IPS DF 4.7 (cell line): Measurements from ENCODE around the gene EMILIN3.

ENCODE experiments used
- DNase-seq: peaks from one replicate; pipeline ENCODE4 v3.0.0-alpha.2; 2013; ENCODE audit warnings: low spot score; ENCODE audit errors: extremely low read depth

The EMILIN3 gene

GRCh38 chr20:41366546-41367392 is at the start of gene EMILIN3:
TSS of gene EMILIN3 (minus strand) at chr20:41366818. CDS start at chr20:41366634, 184 bp downstream.
- no peak for DNase-seq

- no peak for DNase-seq
Observed at GRCh38 chr20:41415191-41415590, 48.6 kb upstream of the EMILIN3 start.

GRCh38 chr20:41413169-41413568 is 46.6 kb upstream of the EMILIN3 start:
- DNase-seq = no peak

- no peak for DNase-seq
Observed at GRCh38 chr20:41412324-41413120, 45.9 kb upstream of the EMILIN3 start.

- no peak for DNase-seq
Observed at GRCh38 chr20:41411391-41411847, 44.8 kb upstream of the EMILIN3 start.

DNA sequence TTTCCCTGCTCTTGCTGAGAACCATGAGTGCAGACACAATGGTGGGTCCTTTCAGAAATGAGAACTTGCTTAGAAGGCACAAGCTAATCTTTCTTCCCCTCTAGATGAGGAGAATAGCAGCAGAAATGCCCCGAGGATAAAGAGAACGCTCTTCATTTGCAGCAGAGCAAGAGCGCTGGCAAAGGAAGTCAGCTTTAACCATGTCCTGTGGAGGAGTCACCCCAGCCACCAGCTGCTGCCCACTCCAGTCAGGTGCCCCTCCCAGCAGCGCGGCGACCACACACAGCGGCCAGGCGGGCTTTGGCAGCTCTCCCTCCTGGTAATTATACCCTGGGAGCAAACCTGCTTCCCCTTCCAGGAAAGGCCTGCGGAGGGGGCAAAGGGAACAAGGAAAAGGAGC is 42.4 kb upstream of the EMILIN3 start:
- DNase-seq = no peak

GRCh38 chr20:41408156-41408794 is 41.7 kb upstream of the EMILIN3 start:
- DNase-seq = no peak

DNA sequence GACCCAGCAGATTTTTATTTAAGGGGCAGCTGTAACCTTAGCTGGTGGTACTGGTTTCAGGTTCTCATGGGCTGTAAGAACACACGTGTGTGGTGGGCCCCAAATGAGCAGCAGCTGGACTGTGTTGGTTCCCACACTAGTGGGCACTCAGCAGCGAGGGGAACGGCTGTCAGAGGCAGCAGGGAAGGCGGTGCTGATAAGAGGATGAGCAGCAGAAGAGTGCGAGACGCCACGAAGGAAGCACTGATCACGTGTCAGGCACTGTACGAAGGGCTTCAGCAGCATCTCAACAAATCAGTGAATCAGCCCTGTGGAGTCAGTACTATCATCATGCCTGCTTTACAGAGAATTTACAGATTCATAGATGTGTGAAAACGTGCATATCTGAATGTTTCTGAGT is 41.0 kb upstream of the EMILIN3 start:
- no peak for DNase-seq

DNA sequence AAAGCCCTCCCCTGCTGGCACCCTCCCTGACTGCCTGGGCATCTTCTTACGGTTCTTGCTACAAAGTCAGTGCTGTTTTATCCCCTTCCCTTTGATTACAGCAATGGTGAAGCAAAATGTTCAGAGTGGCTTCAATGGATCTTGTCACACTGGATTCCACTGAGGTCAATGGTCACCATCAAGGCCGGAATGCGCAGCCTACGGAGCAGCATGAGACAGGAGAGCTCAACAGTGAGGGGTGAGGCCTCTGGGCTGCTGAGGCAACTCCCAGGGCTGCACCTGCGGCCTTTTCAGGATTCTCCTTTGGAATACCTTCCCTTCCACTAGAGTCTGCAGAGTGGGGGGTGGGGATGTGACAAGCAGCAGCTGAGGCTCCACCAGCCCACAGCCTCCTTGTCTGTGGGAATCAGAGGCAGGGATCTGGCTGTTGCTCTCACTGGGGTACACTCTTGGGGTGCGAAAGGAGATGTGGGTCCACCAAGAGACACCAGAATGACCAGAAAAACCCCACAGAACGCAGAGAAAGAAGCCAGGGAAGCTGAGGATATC is 40.4 kb upstream of the EMILIN3 start:
- DNase-seq = no peak

GRCh38 chr20:41406353-41406752 is 39.7 kb upstream of the EMILIN3 start:
- DNase-seq = no peak

DNA sequence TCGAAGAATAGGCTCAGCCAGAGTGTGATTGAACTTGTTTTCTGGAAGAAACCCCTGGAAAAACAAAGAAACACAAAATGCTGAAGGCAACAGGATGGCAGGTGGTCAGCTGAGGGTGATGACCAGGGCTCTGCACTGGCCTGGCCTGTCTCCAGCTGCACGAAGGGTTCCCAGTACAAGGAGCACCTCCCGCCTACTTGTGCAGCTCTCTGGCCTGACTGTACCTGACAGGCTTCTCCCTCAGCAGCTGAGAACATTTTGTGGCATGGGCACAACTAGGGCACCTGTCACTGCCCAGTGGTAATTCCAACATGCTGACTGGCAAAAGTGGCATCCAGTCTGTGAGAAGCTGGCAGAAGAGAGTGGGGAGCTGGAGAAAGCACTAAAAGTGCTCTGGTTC is 38.8 kb upstream of the EMILIN3 start:
- DNase-seq = no peak

DNA sequence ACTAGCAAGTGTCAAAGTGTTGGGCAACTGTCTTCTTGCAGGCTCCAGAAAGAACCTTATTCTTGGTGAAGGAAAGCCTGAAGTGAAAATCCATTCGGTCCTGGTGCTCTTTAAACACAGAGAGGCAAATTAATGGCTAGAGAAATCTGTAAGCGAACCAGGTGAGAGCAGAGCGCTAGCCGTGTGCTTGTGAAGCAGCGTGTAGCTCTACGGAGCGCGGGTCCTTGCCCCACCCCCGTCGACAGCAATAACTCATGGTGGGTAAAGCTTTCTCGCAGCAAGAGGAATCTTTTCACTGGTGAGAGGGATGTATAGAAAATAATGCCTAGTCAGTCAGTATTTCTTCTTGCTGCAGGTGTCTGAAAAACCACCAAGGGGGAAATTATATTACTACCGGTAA is 37.0 kb upstream of the EMILIN3 start:
- no peak for DNase-seq

GRCh38 chr20:41398408-41398807 is 31.8 kb upstream of the EMILIN3 start:
- DNase-seq = no peak

DNA sequence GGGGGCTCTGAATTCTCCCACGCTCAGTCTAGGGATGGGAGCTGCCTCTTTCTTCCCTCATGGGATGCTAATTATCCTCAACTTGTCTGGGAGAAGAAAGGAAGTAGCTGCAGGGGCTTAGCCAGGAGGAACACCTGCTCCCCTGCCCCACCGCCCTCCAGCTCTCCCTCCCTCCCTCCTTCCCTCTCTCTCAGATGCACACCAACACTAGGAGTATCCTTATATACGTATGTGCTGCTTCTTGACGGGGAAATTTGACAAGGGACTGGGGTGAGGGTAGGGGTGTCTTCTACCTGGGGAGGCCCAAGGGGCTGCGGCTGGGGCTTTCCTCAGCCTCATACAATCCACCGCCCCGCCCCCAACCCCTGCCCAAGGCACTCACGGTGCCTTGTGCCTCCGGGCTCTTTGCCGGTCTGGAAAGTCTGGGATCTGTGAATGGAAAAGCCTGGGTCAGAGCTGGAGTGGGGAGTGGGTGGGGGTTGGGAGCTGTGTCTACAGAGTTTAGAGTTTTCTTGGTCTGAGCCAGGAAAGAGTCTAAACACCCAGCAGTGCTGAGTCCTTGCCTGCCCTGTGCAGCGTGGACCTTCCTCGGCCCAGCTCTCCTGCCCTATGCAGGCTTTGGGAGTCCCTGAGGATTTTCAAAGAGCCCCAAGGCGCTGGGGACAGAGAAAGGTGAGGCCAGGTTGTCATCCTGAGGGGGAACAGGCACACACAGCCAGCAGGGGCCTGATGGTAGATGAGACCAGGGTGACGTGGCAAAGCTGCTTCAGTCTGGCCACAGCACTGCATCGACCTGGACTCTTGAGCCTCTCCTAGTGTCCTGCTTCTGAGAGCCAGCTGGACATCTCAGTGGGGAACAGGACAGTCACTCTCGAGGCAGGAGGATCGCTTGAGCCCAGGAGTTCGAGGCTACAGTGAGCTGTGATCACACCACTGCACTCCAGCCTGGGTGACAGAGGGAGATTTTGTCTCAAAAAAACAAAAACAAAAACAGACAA is 29.3 kb upstream of the EMILIN3 start:
- DNase-seq = no peak

- DNase-seq = no peak
Observed at GRCh38 chr20:41394931-41395666, 28.5 kb upstream of the EMILIN3 start.

DNA sequence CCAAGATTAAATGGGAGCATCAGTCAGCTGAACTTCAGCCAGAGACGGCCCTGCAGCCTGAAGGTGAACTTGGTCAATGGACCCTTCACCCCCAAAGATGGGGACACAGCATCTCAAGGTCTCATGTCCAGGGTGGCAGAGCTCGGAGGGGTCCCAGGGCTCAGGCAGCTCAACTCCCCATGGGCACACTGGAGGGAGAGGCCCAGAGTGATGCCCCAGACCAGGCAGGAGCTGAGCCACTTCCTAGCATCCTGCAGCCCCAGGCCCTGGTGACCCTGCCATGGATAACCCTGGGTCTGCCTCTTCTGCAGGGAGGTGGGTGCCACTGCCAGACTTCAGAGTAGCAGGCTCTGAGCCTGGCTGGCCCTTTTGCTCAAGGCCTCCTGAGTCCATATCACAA is 27.5 kb upstream of the EMILIN3 start:
- no peak for DNase-seq

DNA sequence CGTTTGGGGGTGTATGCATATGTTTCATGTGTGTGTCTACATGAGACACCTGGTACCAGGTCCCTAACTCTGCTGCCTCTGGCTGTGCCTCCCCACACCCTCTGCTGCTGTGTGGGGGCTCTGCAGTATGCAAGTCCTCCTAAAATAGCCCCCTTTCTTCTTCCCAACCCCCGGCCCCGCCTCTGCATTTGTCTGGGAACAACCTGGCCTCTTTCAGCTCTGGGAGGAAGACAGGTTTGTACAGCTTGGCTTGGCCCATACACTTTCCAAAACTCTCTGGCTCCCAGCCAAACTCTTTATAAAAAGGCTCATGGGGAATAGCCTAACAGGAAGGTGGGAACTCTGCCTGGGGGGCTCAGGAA is 27.1 kb upstream of the EMILIN3 start:
- DNase-seq = no peak

- no peak for DNase-seq
Observed at GRCh38 chr20:41392871-41393704, 26.5 kb upstream of the EMILIN3 start.

GRCh38 chr20:41392295-41392694 is 25.7 kb upstream of the EMILIN3 start:
- DNase-seq = no peak
